Smooth muscle cell (in vitro differentiated cells): ENCODE data around the gene DDX10. TPM values are rescaled to one million over a fixed set of nuclear protein-coding genes. Genes with fewer than 3 reads are reported as not detected.
A peak's percentile ranks its signal among the peaks of the same experiment; 100 is the strongest.

Experiments
- DNase-seq: peaks from one replicate; lab custom pipeline; 2025; ENCODE audit not compliant: unreplicated experiment; lab: John Stamatoyannopoulos, UW
- H2AFZ ChIP-seq: fragments of 200-600 bp; sonication (generic); 2 replicates; pipeline ENCODE4 v1.6.0; 2016; ENCODE audit warnings: antibody characterized with exemption, low read depth, mild to moderate bottlenecking
- H3F3A ChIP-seq: fragments of 200-600 bp; sonication (generic); 2 replicates; pipeline ENCODE4 v1.6.0; 2017; ENCODE audit warnings: antibody characterized with exemption, low read depth
- H3K27ac ChIP-seq: fragments of 200-600 bp; sonication (generic); 2 replicates; pipeline ENCODE4 v1.5.1; 2016; ENCODE audit warnings: low read depth, mild to moderate bottlenecking
- H3K27me3 ChIP-seq: fragments of 200-600 bp; sonication (generic); 2 replicates; pipeline ENCODE4 v1.6.1; 2016; ENCODE audit warnings: low read depth, mild to moderate bottlenecking
- H3K36me3 ChIP-seq: fragments of 200-600 bp; sonication (generic); 2 replicates; pipeline ENCODE4 v1.5.1; 2016; ENCODE audit warnings: low read depth
- H3K4me1 ChIP-seq: fragments of 200-600 bp; sonication (generic); 2 replicates; pipeline ENCODE4 v1.5.1; 2016; ENCODE audit warnings: low read depth
- H3K4me2 ChIP-seq: fragments of 200-600 bp; sonication (generic); 2 replicates; pipeline ENCODE4 v1.6.0; 2016; ENCODE audit warnings: mild to moderate bottlenecking
- H3K4me3 ChIP-seq: fragments of 200-600 bp; sonication (generic); 2 replicates; pipeline ENCODE4 v1.5.1; 2016; ENCODE audit warnings: mild to moderate bottlenecking
- H3K79me2 ChIP-seq: fragments of 200-600 bp; sonication (generic); 2 replicates; pipeline ENCODE4 v1.6.0; 2016; ENCODE audit warnings: low read depth, mild to moderate bottlenecking
- H3K9ac ChIP-seq: fragments of 200-600 bp; sonication (generic); 2 replicates; pipeline ENCODE4 v1.6.0; 2016; ENCODE audit warnings: low read depth
- H3K9me3 ChIP-seq: fragments of 200-600 bp; sonication (generic); replicated peaks from 2 replicates; pipeline ENCODE4 v1.5.1; 2016; ENCODE audit warnings: low read depth
- H4K20me1 ChIP-seq: fragments of 200-600 bp; sonication (generic); 2 replicates; pipeline ENCODE4 v1.6.0; 2016; ENCODE audit warnings: low read depth
- CTCF ChIP-seq: fragments of 200-600 bp; sonication (generic); IDR thresholded peaks from 2 replicates; pipeline ENCODE4 v1.5.1; 2017; ENCODE audit warnings: borderline replicate concordance, mild to moderate bottlenecking, antibody characterized with exemption; ENCODE audit not compliant: insufficient read depth, poor library complexity, severe bottlenecking
- WGBS: methylation state at CpG from one replicate; pipeline ENCODE4 v1.1.7; 2016; ENCODE audit warnings: low lambda C conversion rate; 5-methylcytosine and 5-hydroxymethylcytosine counted together
- polyA plus RNA-seq: library from polyadenylated mRNA; unstranded; fragments of >200 nt; fragmentation: Nextera tagmentation; extraction: Ambion mirVana; gene quantifications from 2 replicates; pipeline ENCODE4 v1.2.1, GENCODE V29; 2016
- total RNA-seq: library from RNA; depleted of rRNA; stranded (reverse); fragments of >200 nt; gene quantifications from 2 replicates; pipeline ENCODE4 v1.2.3, GENCODE V29; 2014

DDX10 gene
- total and polyA plus RNA-seq, 2 experiments from 2014 or later: 7.3 to 15.7 TPM

GRCh38 chr11:108663154-108663877 is 1.6 kb upstream of the DDX10 start:
- Histone ChIP-seq H3K4me1 (peaks cover 3% of the 10 kb centered on the region), H3K4me2 (no peak overlapping the region), H2AFZ (no peak overlapping the region), H3K36me3 (no peaks in the 10 kb centered on the region), H3K27ac (no peak overlapping the region), H3K79me2 (peaks cover 32% of the 10 kb centered on the region), H3K4me3 (no peak overlapping the region), H3K27me3 (no peaks in the 10 kb centered on the region), H3K9me3 (no peaks in the 10 kb centered on the region), H3F3A (no peaks in the 10 kb centered on the region), H3K9ac (no peak overlapping the region), H4K20me1 (no peaks in the 10 kb centered on the region)
- WGBS: 89% methylated on average over 5 of the region's 5 CpGs
- DNase-seq: no peak
- no peak for TF ChIP-seq CTCF

GRCh38 chr11:108666373-108666772 is 1.5 kb downstream of the DDX10 start:
- WGBS: 90% methylated on average over 7 of the region's 7 CpGs
- Histone ChIP-seq H4K20me1 (no peaks in the 10 kb centered on the region), H2AFZ (no peak overlapping the region), H3K27ac (no peak overlapping the region), H3K4me1 (peaks cover 3% of the 10 kb centered on the region), H3K4me2 (peak overlapping the region; percentile 93), H3K9me3 (no peaks in the 10 kb centered on the region), H3K36me3 (no peaks in the 10 kb centered on the region), H3K4me3 (no peak overlapping the region), H3K9ac (no peak overlapping the region), H3K79me2 (peaks cover 42% of the 10 kb centered on the region), H3F3A (no peaks in the 10 kb centered on the region), H3K27me3 (no peaks in the 10 kb centered on the region)
- no peak for DNase-seq
- TF ChIP-seq CTCF: no peak

GRCh38 chr11:108669286-108669685 is 4.4 kb downstream of the DDX10 start:
- Histone ChIP-seq H3K4me1 (peaks cover 3% of the 10 kb centered on the region), H3K4me2 (no peak overlapping the region), H4K20me1 (no peaks in the 10 kb centered on the region), H3K36me3 (no peaks in the 10 kb centered on the region), H3K9me3 (no peaks in the 10 kb centered on the region), H3K27me3 (no peaks in the 10 kb centered on the region), H3K27ac (no peak overlapping the region), H3K4me3 (no peak overlapping the region), H2AFZ (no peak overlapping the region), H3F3A (no peaks in the 10 kb centered on the region), H3K79me2 (peaks cover 44% of the 10 kb centered on the region), H3K9ac (no peak overlapping the region)
- no peak for TF ChIP-seq CTCF
- DNase-seq: no peak
- WGBS: 90% methylated on average over 2 of the region's 2 CpGs

- peaks cover 44% of the 10 kb centered on the region for H3K79me2 ChIP-seq
- H4K20me1 ChIP-seq: no peaks in the 10 kb centered on the region
- peaks cover 3% of the 10 kb centered on the region for H3K4me1 ChIP-seq
- no peak for DNase-seq
- H2AFZ ChIP-seq: no peak overlapping the region
- WGBS: 91% methylated on average over 7 of the region's 7 CpGs
- no peak overlapping the region for H3K4me3 ChIP-seq
- no peak overlapping the region for H3K9ac ChIP-seq
- H3K36me3 ChIP-seq: no peaks in the 10 kb centered on the region
- no peaks in the 10 kb centered on the region for H3K9me3 ChIP-seq
- no peak overlapping the region for H3K27ac ChIP-seq
- no peaks in the 10 kb centered on the region for H3F3A ChIP-seq
- H3K27me3 ChIP-seq: no peaks in the 10 kb centered on the region
- no peak for TF ChIP-seq CTCF
- H3K4me2 ChIP-seq: no peak overlapping the region
Observed at GRCh38 chr11:108669711-108670110, 4.8 kb downstream of the DDX10 start.
